ENCODE measurements around the gene FOCAD.
"Not testable (repeated sequence)": the region's sequence is repeated elsewhere in the genome, so short reads cannot be mapped to it uniquely, and the experiment has no call there.

Gene FOCAD

DNA sequence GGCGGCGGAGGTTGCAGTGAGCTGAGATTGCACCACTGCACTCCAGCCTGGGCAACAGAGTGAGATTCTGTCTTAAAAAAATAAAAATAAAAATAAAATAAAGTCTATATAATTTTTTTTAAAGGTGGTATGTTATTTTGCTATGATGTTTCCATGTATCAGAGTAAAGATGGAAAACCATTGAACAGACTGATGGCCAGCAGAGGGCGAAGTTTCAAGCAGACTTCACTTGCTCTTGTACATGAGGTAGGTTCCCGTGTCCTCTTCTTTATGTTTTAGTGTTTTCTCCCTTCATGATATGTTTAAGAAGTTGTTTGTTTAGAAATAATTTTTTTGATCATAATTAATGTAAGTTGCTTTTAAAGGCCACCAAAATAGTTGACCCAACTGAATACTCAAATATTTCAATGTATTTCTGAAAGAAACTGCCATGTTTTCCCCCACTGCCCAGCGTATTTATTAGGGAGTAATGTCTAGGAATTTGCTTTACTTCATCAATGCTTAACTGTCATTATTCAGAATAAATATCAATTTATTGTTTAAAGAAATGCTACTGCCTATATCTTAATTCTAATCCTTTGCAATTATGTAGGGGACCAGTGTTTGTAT is 201.0 kb downstream of the FOCAD start:
- DNase-seq = peak; percentile 8 to 55 (median 34)

DNA sequence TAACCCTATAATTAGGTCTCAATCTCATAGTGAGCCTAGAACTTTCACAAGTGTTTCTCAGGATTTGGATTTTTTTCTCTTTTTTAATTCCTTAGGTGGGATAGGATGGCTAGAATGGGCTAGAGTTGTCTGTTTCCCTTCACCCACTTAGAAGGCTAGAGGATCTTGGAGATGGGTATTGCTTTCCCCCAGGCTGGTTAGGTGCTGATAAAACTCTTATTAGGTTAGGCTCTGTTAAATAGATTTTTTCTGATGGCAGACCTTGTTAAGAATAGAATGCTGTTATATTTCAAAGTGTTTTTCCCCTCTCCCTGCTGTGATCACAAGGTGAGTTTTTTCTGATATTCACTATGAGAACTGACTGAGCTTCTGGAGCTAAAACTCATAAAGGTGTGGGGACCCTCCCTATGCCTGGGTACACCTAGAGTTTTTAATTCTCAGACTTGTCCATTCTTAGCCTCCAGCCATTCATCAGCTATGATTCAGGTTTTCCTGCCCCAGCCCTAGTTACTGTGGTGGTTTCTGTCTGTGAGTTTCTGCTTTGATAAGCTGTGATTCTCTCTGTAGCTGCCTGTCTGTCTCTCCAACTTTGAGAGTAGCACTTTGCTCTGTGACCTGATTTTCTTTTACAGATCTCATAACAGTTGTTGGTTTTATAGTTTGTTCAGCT is 215.0 kb downstream of the FOCAD start:
- DNase-seq = no peak

DNA sequence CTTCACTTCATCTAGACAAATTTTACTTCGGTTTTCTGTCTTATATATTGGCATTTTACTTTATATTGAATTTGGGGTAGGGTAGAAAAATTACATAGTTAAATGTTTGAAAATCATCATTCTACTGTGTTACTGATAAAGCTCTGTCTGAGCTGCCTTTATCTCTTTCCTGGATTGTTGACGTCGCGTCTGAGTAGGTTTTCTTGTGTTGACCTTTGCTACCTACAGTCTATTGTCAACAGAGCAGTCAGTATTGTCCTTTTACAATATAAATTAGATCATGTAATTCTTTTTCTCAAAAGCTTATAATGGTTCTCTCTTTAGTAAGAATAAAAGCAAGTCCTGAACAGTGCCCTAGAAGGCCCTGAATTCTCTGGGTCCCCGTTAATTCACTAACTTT is 219.2 kb downstream of the FOCAD start:
- DNase-seq = no peak

DNA sequence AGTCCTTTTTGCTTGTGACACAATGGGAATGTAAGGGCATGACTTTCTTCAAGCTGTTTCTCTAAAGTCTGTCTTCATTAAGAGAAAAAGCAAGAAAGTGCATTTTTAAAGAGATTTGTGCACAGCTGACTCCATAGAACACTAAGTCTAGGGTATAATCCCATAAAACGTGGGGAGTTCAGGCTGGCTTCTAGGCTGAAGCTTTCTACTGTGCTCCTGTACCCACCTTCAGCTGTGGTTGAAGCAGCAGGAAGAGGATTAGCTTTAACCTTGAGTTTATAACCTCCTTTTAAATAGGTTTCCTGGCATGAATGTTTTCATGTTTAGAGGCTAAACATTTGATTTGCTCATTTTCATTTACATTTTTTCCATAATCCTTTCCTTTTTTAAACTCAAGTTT is 220.9 kb downstream of the FOCAD start:
- no peak for DNase-seq

DNA sequence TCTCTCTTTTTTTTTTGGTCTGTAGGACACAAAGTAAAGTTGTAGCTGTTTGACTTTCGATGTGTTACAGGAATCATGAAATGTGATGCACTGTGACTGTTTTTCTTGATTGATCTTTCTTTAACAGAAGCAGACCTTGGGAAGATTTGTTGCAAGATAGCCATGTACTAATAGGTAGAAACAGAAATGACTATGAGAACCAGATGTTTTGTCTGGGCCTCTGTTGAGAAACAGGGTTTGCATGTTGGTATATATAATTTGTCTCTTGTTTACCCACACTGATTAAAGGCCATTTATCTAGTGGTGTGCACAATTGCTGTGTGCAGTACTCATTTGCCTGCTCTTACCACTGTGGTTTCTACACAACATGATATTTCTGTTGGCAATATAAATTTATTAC is 222.3 kb downstream of the FOCAD start:
- no peak for DNase-seq

DNA sequence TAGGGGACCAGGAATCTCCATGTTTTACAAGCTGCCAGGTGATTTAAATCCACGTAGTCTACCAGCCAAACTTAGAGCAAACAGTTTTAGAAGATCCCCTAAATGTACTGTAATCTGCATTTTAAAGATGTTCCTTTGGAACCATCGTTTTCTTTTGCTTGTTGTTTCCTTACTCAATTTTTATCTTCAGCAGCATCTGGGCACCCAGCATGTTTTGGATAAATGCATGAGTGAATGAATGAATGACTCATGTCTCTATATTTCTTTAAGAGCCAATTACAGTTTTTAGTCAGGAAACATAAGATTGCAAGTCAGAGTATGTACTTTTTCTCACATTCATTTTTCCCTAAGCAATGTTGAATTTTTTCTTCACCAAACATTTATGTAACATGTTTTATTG is 224.4 kb downstream of the FOCAD start:
- DNase-seq = no peak

DNA sequence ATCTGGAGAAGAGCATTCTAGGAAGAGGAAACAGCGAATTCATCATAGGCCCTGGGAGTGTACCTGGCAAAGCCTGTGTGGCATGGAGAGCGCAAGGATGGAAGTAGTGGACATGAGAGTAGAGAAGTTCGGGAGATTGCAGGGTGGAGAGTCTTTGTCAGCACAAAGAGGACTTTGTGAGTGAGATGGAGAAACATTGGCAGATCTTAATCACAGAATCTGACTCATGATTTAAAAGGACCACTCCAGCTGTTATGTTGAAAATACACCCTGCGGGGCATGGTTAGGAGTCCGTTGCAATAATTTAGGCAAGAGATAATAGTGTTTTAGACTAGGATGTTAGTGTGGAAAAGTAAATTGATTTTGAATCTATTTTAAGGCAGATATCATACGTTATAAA is 230.5 kb downstream of the FOCAD start:
- DNase-seq = no peak

DNA sequence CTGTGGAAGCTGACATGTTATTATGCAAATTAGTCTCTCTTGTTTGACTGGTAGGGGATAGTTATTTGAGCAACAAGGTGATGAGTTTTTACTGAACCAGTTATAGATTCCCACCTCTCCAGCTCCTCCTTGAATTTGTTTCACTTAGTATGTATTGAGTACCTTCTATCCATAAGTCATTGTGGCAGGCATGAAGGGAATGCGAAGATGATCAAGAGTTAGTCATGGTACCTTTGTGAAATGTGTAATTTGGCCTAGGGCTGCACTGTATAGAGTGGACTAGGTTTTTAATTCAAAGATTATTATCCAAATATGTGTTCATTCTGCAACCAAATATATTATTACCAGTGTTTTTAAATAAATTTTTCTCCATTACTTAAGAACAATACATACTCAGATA is 237.3 kb downstream of the FOCAD start:
- no peak for DNase-seq

DNA sequence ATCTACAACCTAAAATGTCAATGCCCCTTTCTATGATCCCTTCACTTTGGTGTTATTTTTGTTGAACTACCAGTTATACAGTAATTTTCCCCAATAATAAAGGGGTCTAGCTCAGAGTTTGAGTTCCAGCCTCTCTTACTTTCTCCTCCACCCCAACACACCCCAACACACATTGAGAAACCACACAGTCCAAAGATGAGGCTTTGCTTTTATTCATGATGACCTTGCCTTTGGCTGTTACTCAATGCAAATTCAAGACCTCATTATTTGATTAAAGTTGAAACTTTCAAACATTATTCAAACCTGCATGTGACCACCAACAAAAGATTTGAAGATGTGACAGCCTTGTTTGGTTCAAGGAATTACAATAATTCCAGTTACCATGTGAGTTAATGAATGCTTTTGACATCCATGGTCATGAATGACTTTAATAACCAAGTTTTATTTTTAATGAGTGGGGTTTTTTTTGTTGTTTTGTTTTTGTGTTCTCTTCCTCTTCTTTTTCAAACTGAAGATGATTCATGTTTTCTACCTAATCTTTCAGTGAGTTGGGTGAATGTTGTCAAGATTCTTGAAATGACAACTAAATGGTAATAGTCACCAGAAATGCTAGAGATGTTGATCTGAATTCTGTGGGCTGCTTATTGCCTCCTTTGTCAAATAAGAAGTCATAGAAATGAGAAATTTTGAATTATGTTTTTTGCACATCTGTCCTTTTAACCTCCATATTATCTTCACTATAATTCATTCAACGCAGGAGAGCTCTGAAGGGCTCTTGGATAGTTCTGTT is 241.4 kb downstream of the FOCAD start:
- no peak for DNase-seq

DNA sequence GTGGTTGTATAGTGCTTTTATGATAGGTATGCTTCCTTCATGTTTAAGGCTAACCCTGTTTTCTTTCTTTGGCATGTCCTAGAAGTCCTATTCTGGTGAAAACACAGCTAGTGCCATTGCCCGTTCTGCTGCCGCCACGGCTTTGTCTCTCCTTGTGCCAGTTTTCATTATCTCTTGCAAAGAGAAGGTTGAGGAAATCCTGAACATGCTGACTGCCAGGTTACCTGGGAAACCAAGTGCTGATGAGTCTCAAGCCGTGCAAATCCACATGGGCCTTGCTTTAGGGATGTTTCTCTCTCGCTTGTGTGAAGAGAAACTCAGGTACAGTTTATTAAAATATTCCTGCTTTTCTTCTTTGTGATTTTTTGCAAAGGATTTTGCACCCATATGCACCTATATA is 245.2 kb downstream of the FOCAD start:
- DNase-seq = no peak

DNA sequence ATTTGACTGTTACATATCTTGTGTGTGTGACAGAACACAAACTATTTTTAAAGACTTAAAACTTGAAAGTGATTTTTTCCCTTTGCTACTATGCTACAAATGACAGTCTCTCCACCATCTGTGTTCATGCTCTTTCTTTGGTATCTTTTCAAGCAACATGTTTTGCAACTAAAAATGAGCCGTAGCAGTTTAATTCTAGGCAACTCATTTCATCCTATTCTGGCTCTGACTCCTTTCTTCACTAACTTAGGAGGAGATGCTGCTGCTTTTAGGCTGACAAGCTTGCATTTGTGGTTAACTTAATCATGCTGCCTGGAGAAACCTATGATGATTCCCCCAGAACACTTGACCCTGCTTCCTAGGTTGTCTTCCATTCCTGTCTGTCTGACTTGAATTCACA is 246.8 kb downstream of the FOCAD start:
- DNase-seq = no peak

DNA sequence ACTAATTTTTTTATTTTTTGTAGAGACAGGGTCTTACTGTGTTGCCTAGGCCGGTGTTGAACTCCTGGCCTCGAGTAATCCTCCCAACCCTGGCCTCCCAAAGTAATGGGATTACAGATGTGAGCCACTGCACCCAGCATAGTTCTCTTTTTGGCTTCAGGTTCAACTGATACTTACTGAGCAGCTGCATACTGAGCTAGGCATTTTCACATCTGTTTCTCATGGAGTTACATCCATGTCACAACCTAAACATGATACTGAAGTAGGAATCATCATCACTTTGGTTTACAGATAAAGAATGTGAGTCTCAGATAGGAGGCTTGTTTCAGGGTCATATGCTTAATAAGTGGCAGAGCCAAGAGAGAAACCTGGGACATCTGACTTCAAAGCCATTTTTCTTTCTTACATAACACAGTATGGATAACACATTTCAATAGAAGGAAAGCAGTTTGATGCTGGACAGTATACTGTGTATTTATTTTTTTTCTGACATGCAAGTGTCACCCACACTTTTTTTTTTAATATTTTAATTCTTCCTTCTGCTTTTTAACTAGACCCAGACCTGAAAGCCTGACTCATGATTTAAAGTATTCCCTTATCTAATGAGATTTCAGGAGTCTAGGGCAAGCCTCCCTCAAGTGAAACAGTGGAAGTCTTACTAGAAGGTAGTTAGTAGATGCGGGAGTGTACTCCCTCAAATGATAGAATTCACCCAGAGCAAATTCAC is 256.6 kb downstream of the FOCAD start:
- DNase-seq = no peak

DNA sequence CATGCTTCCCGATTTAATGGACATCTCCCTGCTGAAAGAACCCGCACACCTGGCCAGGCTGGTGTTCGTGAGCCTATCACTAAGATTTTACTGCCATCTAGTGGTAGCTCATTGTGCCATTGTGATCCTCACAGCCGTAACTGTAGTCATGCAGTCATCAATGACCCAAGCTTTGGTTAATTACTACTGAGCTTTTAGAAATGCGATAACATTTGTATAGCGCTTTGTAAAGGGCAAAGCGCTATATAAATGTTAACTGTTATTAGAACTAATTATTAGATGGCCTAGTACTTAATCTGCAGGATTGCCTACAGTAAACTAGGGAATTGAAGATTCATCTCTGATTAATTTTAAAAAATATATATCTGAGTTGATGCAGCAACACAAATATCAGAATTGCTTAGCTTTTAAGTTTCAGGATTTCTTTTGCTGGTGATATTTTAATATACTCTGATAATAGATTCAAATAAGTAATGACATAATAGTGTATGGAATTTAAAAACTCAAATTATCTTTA is 257.2 kb downstream of the FOCAD start:
- DNase-seq = peak; percentile 6 to 74 (median 36)

DNA sequence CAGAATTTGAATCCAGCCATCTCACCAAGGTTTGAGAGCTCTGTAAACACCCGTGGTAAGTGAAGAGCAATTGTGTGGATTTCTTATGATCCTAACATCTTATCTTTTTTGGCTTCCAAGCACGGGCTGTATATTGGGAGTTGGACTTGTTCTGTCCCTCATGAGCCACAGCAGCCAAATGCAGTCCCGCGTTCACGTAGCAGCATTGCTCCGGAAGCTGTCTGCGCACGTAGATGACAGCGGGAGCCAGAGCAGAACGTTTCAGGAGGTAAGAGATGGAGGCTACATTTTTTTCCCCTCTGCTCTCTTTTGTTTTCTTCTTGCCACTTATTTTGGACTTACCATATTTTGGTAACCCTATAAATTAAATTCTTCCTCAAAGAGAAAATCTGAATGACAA is 260.4 kb downstream of the FOCAD start:
- no peak for DNase-seq

DNA sequence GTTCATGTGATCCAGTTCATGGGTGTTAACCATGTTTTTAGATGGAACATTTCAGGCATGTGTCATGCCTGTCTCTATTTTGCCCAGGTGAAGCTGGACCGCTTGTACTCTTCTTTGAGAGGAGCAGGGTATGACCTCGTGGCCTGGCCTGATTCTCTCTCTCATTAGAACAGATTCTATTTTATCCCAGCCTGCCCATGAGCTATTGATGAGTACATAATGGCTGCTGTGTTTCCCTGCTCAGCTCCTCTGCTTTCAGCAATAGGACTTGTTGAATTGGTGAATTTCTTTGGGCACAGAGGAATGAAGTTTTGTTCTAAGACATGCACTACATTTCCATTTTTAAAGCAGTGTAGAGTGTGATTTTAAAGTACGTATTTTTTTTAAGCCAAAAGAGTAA is 261.2 kb downstream of the FOCAD start:
- no peak for DNase-seq

DNA sequence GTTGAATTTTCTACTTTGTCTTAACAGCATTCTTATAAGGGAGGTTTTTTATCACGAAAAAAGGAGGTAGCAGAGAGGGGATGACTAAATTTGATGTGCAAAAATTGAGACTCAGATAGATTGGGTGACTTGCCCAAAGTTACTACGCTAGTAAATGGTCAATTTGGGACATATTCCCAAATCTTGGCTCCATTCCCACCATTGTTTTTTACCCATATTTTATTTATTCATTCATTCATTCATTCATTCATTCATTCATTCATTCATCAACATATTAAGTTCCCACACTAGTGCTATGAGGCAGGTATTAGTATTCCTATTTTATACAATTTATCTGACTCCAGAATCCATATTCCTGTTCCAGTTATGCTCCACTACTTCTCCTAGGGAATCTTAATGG is 261.8 kb downstream of the FOCAD start:
- no peak for DNase-seq

DNA sequence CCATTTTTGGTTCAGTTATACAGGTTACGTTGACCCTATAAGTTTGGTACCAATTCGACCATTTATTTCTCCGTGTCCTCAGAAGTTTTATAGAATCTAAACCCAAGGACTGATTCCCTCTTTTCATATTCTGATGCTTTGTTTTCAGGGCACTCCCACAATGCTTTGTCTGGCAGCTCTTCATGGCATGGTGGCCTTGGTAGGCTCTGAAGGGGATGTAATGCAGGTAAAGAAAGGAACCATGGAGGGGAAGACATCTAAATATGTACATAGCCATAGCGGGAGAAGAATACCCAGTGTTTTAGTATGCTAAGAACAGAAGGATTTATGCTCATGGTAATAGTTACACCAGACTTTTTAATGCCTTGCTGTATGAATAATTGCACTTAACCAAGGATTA is 264.6 kb downstream of the FOCAD start:
- no peak for DNase-seq

DNA sequence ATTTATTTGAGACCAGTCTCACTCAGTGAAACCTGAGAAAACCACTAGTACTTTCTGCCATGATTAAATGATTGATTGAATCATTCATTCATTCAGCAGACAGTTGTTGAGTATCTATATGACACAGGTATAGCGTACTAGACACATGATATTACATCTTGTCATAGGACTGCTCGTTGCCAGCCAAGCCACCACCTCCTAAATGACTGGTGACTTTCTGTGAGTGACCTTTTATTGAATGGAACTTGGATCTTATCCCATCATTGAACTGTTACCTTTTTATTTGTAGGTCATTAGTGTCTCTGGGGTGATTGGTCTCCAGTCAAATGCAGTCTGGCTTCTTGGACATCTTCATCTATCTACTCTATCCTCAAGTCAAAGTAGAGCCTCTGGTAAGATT is 266.6 kb downstream of the FOCAD start:
- DNase-seq = no peak

DNA sequence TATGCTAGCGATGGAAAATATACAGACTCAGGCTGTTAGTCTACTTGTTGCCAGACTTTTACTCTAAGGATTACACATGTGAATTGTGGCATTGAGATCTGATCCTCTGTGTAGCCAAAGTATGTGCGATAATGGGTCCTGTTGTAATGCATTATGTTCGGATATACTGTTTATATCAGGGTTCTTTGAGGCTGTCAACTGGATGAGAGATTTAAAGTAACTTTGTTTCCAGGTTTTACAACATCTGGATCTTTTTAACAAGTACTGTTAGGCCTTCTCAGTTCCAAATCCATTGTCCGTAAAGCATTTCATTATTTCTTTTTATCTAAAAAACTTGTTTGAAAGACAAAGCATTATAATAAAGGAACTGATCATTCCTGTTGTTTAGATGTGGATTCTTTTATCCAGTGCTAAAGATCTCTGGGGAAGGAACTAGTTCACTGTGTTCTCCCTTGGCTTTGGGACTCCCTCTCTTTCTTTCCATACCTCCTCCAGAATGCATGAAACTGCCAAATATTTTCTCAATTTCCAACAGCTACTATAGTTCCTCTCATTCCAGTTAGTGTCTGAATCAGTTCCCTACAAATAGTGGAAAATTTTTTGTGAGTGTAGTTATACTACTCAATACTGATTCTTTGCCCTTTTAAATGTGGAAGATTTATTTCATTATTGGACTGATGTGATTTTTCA is 278.6 kb downstream of the FOCAD start:
- DNase-seq = no peak

DNA sequence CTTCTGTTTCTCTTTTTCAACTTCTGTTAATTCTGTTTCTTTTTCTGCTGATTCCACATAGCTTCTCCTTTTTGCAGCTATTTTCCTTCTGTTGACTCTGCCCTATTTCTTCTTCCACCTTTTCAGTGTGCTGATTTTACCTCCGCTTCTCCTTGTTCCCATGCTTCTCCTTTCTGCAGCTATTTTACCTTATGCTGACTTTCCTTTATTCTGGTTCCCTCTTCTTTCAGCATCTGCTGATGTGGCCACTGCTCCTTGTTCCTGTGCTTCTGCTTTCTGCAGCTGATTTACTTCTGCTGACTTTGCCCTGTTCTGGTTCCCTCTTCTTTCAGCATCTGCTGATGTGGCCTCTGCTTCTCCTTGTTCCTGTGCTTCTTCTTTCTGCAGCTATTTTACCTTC is 288.6 kb downstream of the FOCAD start:
- DNase-seq = no peak

DNA sequence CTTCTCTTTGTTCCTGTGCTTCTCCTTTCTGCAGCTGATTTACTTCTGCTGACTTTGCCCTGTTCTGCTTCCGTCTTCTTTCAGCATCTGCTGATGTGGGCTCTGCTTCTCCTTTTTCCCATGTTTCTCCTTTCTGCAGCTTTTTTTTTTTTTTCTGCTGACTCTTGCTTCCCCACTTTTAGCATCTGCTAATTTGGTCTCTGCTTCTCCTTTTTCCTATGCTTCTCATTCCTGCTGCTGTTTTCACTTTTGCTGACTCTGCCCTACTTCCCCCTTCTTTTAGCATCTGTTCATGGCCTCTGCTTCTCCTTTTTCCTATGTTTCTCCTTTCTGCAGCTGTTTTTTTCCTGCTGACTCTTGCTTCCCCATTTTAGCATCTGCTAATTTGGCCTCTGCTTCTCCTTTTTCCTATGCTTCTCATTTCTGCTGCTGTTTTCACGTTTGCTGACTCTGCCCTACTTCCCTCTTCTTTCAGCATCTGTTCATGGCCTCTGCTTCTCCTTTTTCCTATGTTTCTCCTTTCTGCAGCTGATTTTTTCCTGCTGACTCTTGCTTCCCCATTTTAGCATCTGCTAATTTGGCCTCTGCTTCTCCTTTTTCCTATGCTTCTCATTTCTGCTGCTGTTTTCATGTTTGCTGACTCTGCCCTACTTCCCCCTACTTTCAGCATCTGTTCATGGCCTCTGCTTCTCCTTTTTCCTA is 289.3 kb downstream of the FOCAD start:
- not testable (repeated sequence) for DNase-seq
